ENCODE measurements around the gene SLC25A27.

The SLC25A27 gene

GRCh38 chr6:46719099-46719498, 66.3 kb downstream of the SLC25A27 start:
- no peak overlapping the region for H3K4me2 ChIP-seq (ENCODE audit: low read depth, low read length, poor library complexity, severe bottlenecking)
- no peak overlapping the region for H3K9ac ChIP-seq (ENCODE audit: low read length)
- TF ChIP-seq EZH2phosphoT487 (conservative IDR thresholded peaks at IDR 0.05; ENCODE audit: low read length) (no peak), CTCF (IDR thresholded peaks at IDR 0.05; ENCODE audit: insufficient read depth, low read length, poor library complexity, severe bottlenecking) (no peak)
- no peaks in the 10 kb centered on the region for H3K27me3 ChIP-seq (ENCODE audit: low read length)
- no peak overlapping the region for H2AFZ ChIP-seq (ENCODE audit: low read depth, low read length, severe bottlenecking)
- no peak overlapping the region for H3K27ac ChIP-seq (ENCODE audit: low read depth, low read length)
- no peaks in the 10 kb centered on the region for H3K79me2 ChIP-seq (ENCODE audit: insufficient read depth, low read length)
- H3K9me3 ChIP-seq (ENCODE audit: insufficient read depth, low read length): no peaks in the 10 kb centered on the region
- no peaks in the 10 kb centered on the region; the same call in 1 of the 2 replicates for H3K9me2 ChIP-seq (replicated peaks; ENCODE audit: insufficient read depth, low read length)
- H3K4me3 ChIP-seq (ENCODE audit: insufficient read depth, low read length, poor library complexity, severe bottlenecking): no peak overlapping the region
- no peaks in the 10 kb centered on the region for H4K20me1 ChIP-seq (ENCODE audit: low read depth, low read length)
- H3K36me3 ChIP-seq (ENCODE audit: low read length): no peaks in the 10 kb centered on the region
- H3F3A ChIP-seq (ENCODE audit: insufficient read depth): no peaks in the 10 kb centered on the region

- Histone ChIP-seq H3K9me3 (ENCODE audit: insufficient read depth, low read length) (no peaks in the 10 kb centered on the region), H4K20me1 (ENCODE audit: low read depth, low read length) (no peaks in the 10 kb centered on the region), H3K4me3 (ENCODE audit: insufficient read depth, low read length, poor library complexity, severe bottlenecking) (no peak overlapping the region), H3F3A (ENCODE audit: insufficient read depth) (no peaks in the 10 kb centered on the region), H2AFZ (ENCODE audit: low read depth, low read length, severe bottlenecking) (no peak overlapping the region), H3K27ac (ENCODE audit: low read depth, low read length) (no peak overlapping the region), H3K9me2 (replicated peaks; ENCODE audit: insufficient read depth, low read length) (no peaks in the 10 kb centered on the region; the same call in 1 of the 2 replicates), H3K9ac (ENCODE audit: low read length) (no peak overlapping the region), H3K36me3 (ENCODE audit: low read length) (no peaks in the 10 kb centered on the region), H3K4me2 (ENCODE audit: low read depth, low read length, poor library complexity, severe bottlenecking) (no peak overlapping the region), H3K79me2 (ENCODE audit: insufficient read depth, low read length) (no peaks in the 10 kb centered on the region), H3K27me3 (ENCODE audit: low read length) (no peaks in the 10 kb centered on the region)
- TF ChIP-seq CTCF (IDR thresholded peaks at IDR 0.05; ENCODE audit: insufficient read depth, low read length, poor library complexity, severe bottlenecking) (no peak), EZH2phosphoT487 (conservative IDR thresholded peaks at IDR 0.05; ENCODE audit: low read length) (no peak)
Observed at GRCh38 chr6:46720401-46720800, 67.6 kb downstream of the SLC25A27 start.

Data from SU-DHL-6 (cell line).